K562 (cell line): Measurements from ENCODE around the gene FCGR2B. TPM values are rescaled to one million over a fixed set of nuclear protein-coding genes. Genes with fewer than 3 reads are reported as not detected.

Experiments used
- ARID1B ChIP-seq: fragments of 450-650 bp; IDR thresholded peaks from 2 replicates; pipeline ENCODE4 v1.6.1; 2016; ENCODE audit warnings: antibody characterized with exemption, mild to moderate bottlenecking, inconsistent platforms
- BHLHE40 ChIP-seq: IDR thresholded peaks from 2 replicates; pipeline ENCODE4 v1.6.1; 2011; ENCODE audit warnings: low read length, improper control_type of control experiment
- CHD1 ChIP-seq: fragments of 200-600 bp; sonication (generic); IDR thresholded peaks from one replicate; pipeline ENCODE4 v1.6.1; 2012; ENCODE audit warnings: mild to moderate bottlenecking, moderate library complexity, low read length, inconsistent platforms
- MLLT1 ChIP-seq, 2 experiments: fragments of 450-650 bp; IDR thresholded peaks; 2 replicates each; pipeline ENCODE4 v1.6.1; 2016
- NBN ChIP-seq: fragments of 450-650 bp; IDR thresholded peaks from 2 replicates; pipeline ENCODE4 v1.6.1; 2016; ENCODE audit warnings: low read depth, mild to moderate bottlenecking
- RAD21 ChIP-seq, 2 experiments: fragments of 250-450 bp in 1 of 2; fragments of 450-650 bp in 1 of 2; sonication (Bioruptor Pico) in 1 of 2; formaldehyde crosslinking in 1 of 2; IDR thresholded peaks in 1 of 2; conservative IDR thresholded peaks in 1 of 2; 2 replicates each; pipeline versions ENCODE4 v1.4.0 to v1.8.0; 2020 to 2022; ENCODE audit warnings: mild to moderate bottlenecking in 2 of 2, moderate library complexity in 1 of 2
- RB1 ChIP-seq: fragments of 450-650 bp; IDR thresholded peaks from 2 replicates; pipeline ENCODE4 v1.6.1; 2017; ENCODE audit warnings: low read depth, mild to moderate bottlenecking
- SOX6 ChIP-seq: fragments of 450-650 bp; IDR thresholded peaks from 2 replicates; pipeline ENCODE4 v1.6.1; 2014; ENCODE audit warnings: mild to moderate bottlenecking
- ZBTB17 ChIP-seq: fragments of 450-650 bp; formaldehyde crosslinking; IDR thresholded peaks from 2 replicates; pipeline ENCODE4 v1.4.0; 2020; ENCODE audit warnings: mild to moderate bottlenecking
- ZNF511 ChIP-seq: sonication (generic); formaldehyde crosslinking; IDR thresholded peaks from 2 replicates; pipeline ENCODE4 v1.8.0; 2022; ENCODE audit warnings: mild to moderate bottlenecking, missing genetic modification reagents
- polyA plus RNA-seq, 8 experiments: library from polyadenylated mRNA; depleted of rRNA in 4 of 8; stranded (reverse) in 5 of 8; unstranded in 3 of 8; fragments of >200 nt; fragmentation: Nextera tagmentation in 2 of 8; fragmentation: Illumina TruSeq in 1 of 8; extraction: Ambion mirVana in 2 of 8; extraction: Trizol in 1 of 8; gene quantifications; 2 replicates each; pipeline versions ENCODE4 v1.2.1 to v1.2.3, GENCODE V29; 2011 to 2014; ENCODE audit warnings: inconsistent platforms in 1 of 8, missing spikeins in 1 of 8
- total RNA-seq, 7 experiments: library from RNA; depleted of rRNA in 6 of 7; stranded (reverse); fragments of >200 nt in 6 of 7; fragmentation: Illumina TruSeq in 2 of 7; extraction: Trizol in 2 of 7; gene quantifications; 2 replicates each; pipeline versions ENCODE4 v1.2.1 to v1.2.3, GENCODE V29; 2011 to 2021; ENCODE audit warnings: low replicate concordance in 1 of 7
- TF ChIP-seq, protein P1 (sequence below): fragments of 450-650 bp; IDR thresholded peaks from 2 replicates; pipeline ENCODE4 v1.6.1; 2016; ENCODE audit warnings: low read depth
- TF ChIP-seq, protein P2 (sequence below): fragments of 450-650 bp; IDR thresholded peaks from 2 replicates; pipeline ENCODE4 v1.6.1; 2017; ENCODE audit warnings: antibody characterized with exemption, mild to moderate bottlenecking

FCGR2B gene
- total and polyA plus RNA-seq, 9 of the 15 experiments (the other 6 are each of a cell fraction or from before 2014, with no cell fraction given) = 1.7 to 8.9 (median 3.9) TPM

GRCh38 chr1:161621181-161622000 lies 41.6 kb upstream of the FCGR2B start (continued):
- TF ChIP-seq, protein P1, sequence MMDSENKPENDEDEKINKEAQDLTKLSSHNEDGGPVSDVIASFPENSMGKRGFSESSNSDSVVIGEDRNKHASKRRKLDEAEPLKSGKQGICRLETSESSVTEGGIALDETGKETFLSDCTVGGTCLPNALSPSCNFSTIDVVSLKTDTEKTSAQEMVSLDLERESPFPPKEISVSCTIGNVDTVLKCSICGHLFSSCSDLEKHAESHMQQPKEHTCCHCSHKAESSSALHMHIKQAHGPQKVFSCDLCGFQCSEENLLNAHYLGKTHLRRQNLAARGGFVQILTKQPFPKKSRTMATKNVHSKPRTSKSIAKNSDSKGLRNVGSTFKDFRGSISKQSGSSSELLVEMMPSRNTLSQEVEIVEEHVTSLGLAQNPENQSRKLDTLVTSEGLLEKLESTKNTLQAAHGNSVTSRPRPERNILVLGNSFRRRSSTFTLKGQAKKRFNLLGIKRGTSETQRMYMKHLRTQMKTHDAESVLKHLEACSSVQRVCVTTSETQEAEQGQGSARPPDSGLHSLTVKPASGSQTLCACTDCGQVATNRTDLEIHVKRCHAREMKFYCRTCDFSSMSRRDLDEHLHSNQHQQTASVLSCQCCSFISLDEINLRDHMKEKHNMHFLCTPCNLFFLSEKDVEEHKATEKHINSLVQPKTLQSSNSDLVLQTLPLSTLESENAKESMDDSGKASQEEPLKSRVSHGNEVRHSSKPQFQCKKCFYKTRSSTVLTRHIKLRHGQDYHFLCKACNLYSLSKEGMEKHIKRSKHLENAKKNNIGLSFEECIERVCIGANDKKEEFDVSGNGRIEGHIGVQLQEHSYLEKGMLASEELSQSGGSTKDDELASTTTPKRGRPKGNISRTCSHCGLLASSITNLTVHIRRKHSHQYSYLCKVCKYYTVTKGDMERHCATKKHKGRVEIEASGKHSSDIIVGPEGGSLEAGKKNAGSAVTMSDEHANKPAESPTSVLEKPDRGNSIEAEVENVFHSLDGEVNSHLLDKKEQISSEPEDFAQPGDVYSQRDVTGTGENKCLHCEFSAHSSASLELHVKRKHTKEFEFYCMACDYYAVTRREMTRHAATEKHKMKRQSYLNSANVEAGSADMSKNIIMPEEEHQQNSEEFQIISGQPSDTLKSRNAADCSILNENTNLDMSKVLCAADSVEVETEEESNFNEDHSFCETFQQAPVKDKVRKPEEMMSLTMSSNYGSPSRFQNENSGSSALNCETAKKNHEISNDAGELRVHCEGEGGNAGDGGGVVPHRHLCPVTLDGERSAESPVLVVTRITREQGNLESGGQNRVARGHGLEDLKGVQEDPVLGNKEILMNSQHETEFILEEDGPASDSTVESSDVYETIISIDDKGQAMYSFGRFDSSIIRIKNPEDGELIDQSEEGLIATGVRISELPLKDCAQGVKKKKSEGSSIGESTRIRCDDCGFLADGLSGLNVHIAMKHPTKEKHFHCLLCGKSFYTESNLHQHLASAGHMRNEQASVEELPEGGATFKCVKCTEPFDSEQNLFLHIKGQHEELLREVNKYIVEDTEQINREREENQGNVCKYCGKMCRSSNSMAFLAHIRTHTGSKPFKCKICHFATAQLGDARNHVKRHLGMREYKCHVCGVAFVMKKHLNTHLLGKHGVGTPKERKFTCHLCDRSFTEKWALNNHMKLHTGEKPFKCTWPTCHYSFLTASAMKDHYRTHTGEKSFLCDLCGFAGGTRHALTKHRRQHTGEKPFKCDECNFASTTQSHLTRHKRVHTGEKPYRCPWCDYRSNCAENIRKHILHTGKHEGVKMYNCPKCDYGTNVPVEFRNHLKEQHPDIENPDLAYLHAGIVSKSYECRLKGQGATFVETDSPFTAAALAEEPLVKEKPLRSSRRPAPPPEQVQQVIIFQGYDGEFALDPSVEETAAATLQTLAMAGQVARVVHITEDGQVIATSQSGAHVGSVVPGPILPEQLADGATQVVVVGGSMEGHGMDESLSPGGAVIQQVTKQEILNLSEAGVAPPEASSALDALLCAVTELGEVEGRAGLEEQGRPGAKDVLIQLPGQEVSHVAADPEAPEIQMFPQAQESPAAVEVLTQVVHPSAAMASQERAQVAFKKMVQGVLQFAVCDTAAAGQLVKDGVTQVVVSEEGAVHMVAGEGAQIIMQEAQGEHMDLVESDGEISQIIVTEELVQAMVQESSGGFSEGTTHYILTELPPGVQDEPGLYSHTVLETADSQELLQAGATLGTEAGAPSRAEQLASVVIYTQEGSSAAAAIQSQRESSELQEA = peak; percentile 39; the same call in 1 of the 2 replicates
- peak; percentile 41; the same call in 1 of the 2 replicates for TF ChIP-seq ARID1B
- peak; percentile 94 for TF ChIP-seq CHD1
- TF ChIP-seq RAD21 (CRISPR knock-in tag; conservative IDR thresholded peaks at IDR 0.05 in 1 of 2, IDR thresholded peaks at IDR 0.05 in 1 of 2) = peak in 1 of 2 experiments; percentile 39; a peak in 2 of 4 replicates
- 0 out of 4 replicates have a peak, but pooled peaks have one; percentile 16 to 27 for TF ChIP-seq MLLT1 (IDR thresholded peaks at IDR 0.05)
- TF ChIP-seq SOX6 = 0 out of 2 replicates have a peak, but pooled peaks have one; percentile 50
- TF ChIP-seq ZBTB17 (CRISPR knock-in tag) = 0 out of 2 replicates have a peak, but pooled peaks have one; percentile 44
- TF ChIP-seq NBN = peak; percentile 73; the same call in 1 of the 2 replicates
- peak; percentile 9; the same call in 1 of the 2 replicates for TF ChIP-seq BHLHE40
- peak; percentile 31; the same call in 1 of the 2 replicates for TF ChIP-seq RB1
- TF ChIP-seq ZNF511 (CRISPR knock-in tag) = peak; percentile 49; the same call in 1 of the 2 replicates
- TF ChIP-seq, protein P2, sequence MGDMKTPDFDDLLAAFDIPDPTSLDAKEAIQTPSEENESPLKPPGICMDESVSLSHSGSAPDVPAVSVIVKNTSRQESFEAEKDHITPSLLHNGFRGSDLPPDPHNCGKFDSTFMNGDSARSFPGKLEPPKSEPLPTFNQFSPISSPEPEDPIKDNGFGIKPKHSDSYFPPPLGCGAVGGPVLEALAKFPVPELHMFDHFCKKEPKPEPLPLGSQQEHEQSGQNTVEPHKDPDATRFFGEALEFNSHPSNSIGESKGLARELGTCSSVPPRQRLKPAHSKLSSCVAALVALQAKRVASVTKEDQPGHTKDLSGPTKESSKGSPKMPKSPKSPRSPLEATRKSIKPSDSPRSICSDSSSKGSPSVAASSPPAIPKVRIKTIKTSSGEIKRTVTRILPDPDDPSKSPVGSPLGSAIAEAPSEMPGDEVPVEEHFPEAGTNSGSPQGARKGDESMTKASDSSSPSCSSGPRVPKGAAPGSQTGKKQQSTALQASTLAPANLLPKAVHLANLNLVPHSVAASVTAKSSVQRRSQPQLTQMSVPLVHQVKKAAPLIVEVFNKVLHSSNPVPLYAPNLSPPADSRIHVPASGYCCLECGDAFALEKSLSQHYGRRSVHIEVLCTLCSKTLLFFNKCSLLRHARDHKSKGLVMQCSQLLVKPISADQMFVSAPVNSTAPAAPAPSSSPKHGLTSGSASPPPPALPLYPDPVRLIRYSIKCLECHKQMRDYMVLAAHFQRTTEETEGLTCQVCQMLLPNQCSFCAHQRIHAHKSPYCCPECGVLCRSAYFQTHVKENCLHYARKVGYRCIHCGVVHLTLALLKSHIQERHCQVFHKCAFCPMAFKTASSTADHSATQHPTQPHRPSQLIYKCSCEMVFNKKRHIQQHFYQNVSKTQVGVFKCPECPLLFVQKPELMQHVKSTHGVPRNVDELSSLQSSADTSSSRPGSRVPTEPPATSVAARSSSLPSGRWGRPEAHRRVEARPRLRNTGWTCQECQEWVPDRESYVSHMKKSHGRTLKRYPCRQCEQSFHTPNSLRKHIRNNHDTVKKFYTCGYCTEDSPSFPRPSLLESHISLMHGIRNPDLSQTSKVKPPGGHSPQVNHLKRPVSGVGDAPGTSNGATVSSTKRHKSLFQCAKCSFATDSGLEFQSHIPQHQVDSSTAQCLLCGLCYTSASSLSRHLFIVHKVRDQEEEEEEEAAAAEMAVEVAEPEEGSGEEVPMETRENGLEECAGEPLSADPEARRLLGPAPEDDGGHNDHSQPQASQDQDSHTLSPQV = peak; percentile 86
